Measurements from ENCODE around the gene EIF2B2.

DNA sequence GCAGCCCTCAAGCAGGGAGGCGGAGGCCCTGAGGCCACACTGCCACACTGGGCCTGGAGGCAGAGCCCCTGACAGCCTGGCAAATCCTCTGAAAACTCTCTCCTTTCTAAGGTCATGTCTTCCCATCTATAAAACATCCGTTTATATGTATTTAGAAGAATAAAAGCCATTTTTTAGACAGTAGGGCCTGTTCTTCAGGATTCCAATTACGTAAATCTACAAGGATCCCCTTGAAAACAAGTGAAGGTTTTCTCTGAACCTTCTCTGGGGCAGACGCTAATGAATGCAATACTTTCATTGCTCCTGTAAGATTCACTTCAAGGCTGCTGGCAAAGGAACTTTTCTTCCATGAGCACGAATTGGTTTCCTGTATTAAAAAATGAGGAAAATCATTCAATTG, 12.8 kb downstream of the EIF2B2 start:
- TF ChIP-seq, protein P1, sequence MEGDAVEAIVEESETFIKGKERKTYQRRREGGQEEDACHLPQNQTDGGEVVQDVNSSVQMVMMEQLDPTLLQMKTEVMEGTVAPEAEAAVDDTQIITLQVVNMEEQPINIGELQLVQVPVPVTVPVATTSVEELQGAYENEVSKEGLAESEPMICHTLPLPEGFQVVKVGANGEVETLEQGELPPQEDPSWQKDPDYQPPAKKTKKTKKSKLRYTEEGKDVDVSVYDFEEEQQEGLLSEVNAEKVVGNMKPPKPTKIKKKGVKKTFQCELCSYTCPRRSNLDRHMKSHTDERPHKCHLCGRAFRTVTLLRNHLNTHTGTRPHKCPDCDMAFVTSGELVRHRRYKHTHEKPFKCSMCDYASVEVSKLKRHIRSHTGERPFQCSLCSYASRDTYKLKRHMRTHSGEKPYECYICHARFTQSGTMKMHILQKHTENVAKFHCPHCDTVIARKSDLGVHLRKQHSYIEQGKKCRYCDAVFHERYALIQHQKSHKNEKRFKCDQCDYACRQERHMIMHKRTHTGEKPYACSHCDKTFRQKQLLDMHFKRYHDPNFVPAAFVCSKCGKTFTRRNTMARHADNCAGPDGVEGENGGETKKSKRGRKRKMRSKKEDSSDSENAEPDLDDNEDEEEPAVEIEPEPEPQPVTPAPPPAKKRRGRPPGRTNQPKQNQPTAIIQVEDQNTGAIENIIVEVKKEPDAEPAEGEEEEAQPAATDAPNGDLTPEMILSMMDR (IDR thresholded peaks at IDR 0.05), result no peak
- no peak for TF ChIP-seq ZFX (IDR thresholded peaks at IDR 0.05; ENCODE audit: borderline replicate concordance)

Data from 22Rv1 (cell line).